Measurements from ENCODE around the gene AGRN. TPM values are rescaled to one million over a fixed set of nuclear protein-coding genes. Genes with fewer than 3 reads are reported as not detected.

AGRN gene
- total RNA-seq, result 3.7 and 4.2 TPM in 2 replicates

- intact Hi-C loops (cut with micrococcal nuclease), result loop anchor here (1.0 to 5.0 kb wide), 2 partner anchors 13 to 37 kb away; no protein-coding TSS in a partner anchor
These were observed at the start of gene AGRN for GRCh38 chr1:1020000-1020404. TSS of gene AGRN (plus strand) at chr1:1020120. CDS start at chr1:1020173, 53 bp downstream.

GRCh38 chr1:970242-970972, 49.5 kb upstream of the AGRN start:
- intact Hi-C loops (cut with micrococcal nuclease), result no loop called here

- intact Hi-C loops (cut with micrococcal nuclease), result no loop called here
These were observed 48.8 kb upstream of the AGRN start for GRCh38 chr1:970973-971730.

- intact Hi-C loops (cut with micrococcal nuclease), result no loop called here
These were observed 48.0 kb upstream of the AGRN start for GRCh38 chr1:971751-972506.

- intact Hi-C loops (cut with micrococcal nuclease), result no loop called here
These were observed 47.0 kb upstream of the AGRN start for GRCh38 chr1:972726-973458.

- intact Hi-C loops (cut with micrococcal nuclease), result no loop called here
These were observed 46.2 kb upstream of the AGRN start for GRCh38 chr1:973459-974292.

- intact Hi-C loops (cut with micrococcal nuclease), result no loop called here
These were observed 45.7 kb upstream of the AGRN start for GRCh38 chr1:974293-974640.

GRCh38 chr1:974687-975328, 45.1 kb upstream of the AGRN start:
- intact Hi-C loops (cut with micrococcal nuclease), result loop anchor here (5.0 kb wide), 1 partner anchor 68 kb away; no protein-coding TSS in a partner anchor

- intact Hi-C loops (cut with micrococcal nuclease), result loop anchor here (5.0 kb wide), 1 partner anchor 68 kb away; no protein-coding TSS in a partner anchor
These were observed 44.6 kb upstream of the AGRN start for GRCh38 chr1:975365-975764.

- intact Hi-C loops (cut with micrococcal nuclease), result loop anchor here (5.0 kb wide), 1 partner anchor 69 kb away; no protein-coding TSS in a partner anchor
These were observed 43.8 kb upstream of the AGRN start for GRCh38 chr1:975896-976683.

- intact Hi-C loops (cut with micrococcal nuclease), result loop anchor here (5.0 kb wide), 1 partner anchor 69 kb away; no protein-coding TSS in a partner anchor
These were observed 43.1 kb upstream of the AGRN start for GRCh38 chr1:976791-977190.

GRCh38 chr1:978069-978834, 41.7 kb upstream of the AGRN start:
- intact Hi-C loops (cut with micrococcal nuclease), result loop anchor here (5.0 kb wide), 1 partner anchor 71 kb away; no protein-coding TSS in a partner anchor

GRCh38 chr1:978835-979743, 40.8 kb upstream of the AGRN start:
- intact Hi-C loops (cut with micrococcal nuclease), result loop anchor here (5.0 kb wide), 1 partner anchor 72 kb away; no protein-coding TSS in a partner anchor

- intact Hi-C loops (cut with micrococcal nuclease), result loop anchor here (5.0 to 10.0 kb wide), 2 partner anchors 55 to 72 kb away; no protein-coding TSS in a partner anchor
These were observed 40.2 kb upstream of the AGRN start for GRCh38 chr1:979744-980072.

GRCh38 chr1:980137-980571, 39.8 kb upstream of the AGRN start:
- intact Hi-C loops (cut with micrococcal nuclease), result loop anchor here (10.0 kb wide), 1 partner anchor 55 kb away; no protein-coding TSS in a partner anchor

- intact Hi-C loops (cut with micrococcal nuclease), result loop anchor here (10.0 kb wide), 1 partner anchor 54 kb away; no protein-coding TSS in a partner anchor
These were observed 39.1 kb upstream of the AGRN start for GRCh38 chr1:980602-981395.
